GM18951 (cell line): ENCODE results near the gene DUSP6.
A peak's percentile ranks its signal among the peaks of the same experiment; 100 is the strongest.

Experiments used
- POLR2A ChIP-seq: IDR thresholded peaks from 4 replicates; pipeline ENCODE4 v1.6.1; 2011; ENCODE audit warnings: mild to moderate bottlenecking; ENCODE audit not compliant: insufficient read length, insufficient read depth; ENCODE audit errors: extremely low read depth
- in situ Hi-C: fragments of 300-500 bp; cut with MboI; formaldehyde crosslinking; loops from one replicate; pipeline ENCODE4 v1.12.0; 2022; ENCODE audit warnings: low sequenced_read_pairs, mixed read lengths, inconsistent platforms; ENCODE audit not compliant: unreplicated experiment

Gene DUSP6

GRCh38 chr12:89368391-89368790, 16.1 kb upstream of the DUSP6 start:
- in situ Hi-C loops: no loop called here
- no peak for TF ChIP-seq POLR2A

DNA sequence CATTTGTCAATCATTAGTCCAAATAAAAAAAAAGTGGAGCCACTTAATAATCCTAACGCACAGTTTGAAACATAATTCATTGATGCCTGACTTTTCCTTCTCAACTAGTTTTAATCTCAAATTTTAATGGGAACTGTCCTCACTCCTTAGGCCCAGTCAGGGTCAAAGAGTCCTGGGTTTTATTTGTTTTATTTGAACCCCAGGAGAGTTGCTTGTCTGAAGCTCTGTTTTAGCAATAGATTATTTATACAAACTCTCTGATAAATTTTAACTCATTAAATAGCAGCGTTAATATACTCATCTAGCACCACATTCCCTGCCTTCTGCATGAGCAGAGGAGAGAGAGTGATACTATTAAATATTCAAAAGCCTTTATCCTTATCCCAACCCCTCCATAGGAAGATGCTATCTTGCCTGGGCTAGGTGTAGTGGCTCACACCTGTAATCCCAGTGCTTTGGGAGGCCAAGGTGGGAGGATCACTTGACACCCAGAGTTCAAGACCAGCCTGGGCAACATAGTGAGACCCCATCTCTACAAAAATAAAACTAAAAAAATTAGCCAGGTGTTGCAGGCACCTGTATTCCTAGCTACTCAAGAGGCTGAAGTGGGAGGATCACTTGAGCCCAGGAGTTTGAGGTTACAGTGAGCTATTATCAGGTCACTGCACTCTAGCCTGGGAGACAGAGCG, 14.5 kb upstream of the DUSP6 start:
- TF ChIP-seq POLR2A: no peak
- in situ Hi-C loops: no loop called here

- no peak for TF ChIP-seq POLR2A
- in situ Hi-C loops: no loop called here
Observed at GRCh38 chr12:89364631-89365030, 12.3 kb upstream of the DUSP6 start.

DNA sequence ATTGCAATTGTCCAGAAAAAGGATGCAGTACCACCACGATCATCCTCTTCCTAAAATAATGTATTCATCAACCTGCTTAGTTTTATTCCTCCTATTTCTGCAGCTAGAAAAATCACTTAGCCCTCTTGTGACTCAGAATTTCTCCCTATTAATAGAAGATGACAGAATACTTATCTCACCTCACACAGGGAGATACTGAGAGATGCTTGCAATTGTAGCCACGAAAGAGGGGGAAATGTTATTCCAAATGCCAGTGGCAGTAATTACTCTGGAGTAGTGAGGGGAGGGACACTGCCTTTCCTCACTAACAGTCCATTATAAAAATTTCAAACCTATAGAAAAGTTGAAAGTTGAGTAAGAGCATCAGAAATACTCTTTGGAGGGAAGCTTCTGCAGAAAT, 11.8 kb upstream of the DUSP6 start:
- in situ Hi-C loops: no loop called here

GRCh38 chr12:89363582-89363981, 11.3 kb upstream of the DUSP6 start:
- in situ Hi-C loops: no loop called here
- no peak for TF ChIP-seq POLR2A

More for the DNA sequence above, 11.8 kb upstream of the DUSP6 start:
- no peak for TF ChIP-seq POLR2A

DNA sequence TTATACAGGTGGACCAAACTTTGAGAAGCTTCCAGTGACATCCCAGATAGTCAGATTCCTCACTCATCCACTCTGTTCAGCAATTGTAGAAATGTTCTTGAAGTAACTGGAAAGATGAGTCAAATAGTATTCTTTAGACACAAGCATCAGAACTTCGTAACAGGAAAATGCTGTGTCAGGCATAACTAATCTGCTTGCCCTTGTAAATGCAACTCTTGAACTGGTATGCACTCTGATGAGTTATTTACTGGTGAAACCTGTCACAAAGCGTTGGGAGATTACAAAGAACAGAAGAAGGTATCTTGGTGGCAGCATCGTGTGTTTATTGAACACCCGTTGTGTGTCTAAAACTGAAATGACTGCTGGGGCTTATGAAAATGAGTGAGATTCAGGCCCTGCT, 10.8 kb upstream of the DUSP6 start:
- TF ChIP-seq POLR2A: no peak
- in situ Hi-C loops: no loop called here

DNA sequence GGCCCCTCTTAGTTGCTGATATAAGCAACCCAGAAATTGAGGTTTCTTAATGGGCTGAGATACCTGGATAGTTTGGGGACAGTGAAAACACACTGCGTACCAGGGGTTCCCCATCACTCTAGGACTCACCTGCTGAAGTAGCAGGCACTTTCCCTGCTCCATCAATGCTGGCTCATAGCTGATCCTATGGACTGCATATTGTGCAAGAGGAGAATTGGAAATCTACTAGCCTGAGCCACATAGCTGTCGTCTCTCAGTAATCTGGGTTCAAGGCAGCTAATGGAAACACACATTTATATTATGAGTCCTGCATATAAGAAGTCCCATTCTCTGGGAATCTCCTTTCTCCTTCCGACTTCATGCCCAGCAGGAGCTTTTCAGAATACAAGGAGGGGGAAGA, 7.3 kb upstream of the DUSP6 start:
- TF ChIP-seq POLR2A: no peak
- in situ Hi-C loops: no loop called here

DNA sequence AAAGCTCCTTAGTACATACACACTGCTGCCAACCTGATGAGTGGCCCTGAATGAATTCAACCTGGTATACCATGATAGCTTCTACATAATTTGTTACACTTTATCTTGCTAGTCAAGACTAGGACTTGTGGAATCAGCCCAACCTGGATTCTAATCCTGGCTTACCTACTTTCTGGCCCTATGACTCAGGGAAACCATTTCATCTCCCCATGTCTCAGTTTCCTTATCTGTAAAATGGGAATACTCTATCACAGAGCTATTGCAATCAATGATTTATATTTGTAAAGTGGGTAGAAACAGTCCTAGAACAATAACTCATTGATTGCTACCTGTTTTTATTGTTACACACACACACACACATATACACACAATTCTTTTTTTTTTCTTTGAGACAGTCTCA, 6.5 kb upstream of the DUSP6 start:
- no peak for TF ChIP-seq POLR2A

DNA sequence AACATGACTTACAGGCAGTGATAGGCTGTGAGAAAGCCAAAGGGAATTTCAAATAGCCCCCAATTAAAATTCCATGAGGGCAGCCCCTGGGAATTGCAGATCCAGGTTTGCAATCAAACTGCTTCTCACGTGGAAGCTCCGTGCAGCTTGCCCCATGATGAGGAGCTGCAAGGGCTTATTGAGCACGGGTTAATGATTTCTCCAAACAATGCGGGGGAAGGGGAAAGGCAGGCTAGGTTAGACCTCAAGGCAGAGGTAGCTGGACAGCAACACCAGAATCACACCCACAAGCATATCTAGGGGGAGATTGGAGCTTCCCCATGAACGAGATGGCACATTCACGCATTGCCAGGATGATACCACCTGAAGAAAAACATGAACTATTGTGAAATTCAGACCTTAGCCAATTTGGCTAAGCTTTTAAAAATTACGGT, 5.0 kb upstream of the DUSP6 start:
- TF ChIP-seq POLR2A: no peak
- in situ Hi-C loops: no loop called here

More for the DNA sequence above, 6.5 kb upstream of the DUSP6 start:
- in situ Hi-C loops: no loop called here

DNA sequence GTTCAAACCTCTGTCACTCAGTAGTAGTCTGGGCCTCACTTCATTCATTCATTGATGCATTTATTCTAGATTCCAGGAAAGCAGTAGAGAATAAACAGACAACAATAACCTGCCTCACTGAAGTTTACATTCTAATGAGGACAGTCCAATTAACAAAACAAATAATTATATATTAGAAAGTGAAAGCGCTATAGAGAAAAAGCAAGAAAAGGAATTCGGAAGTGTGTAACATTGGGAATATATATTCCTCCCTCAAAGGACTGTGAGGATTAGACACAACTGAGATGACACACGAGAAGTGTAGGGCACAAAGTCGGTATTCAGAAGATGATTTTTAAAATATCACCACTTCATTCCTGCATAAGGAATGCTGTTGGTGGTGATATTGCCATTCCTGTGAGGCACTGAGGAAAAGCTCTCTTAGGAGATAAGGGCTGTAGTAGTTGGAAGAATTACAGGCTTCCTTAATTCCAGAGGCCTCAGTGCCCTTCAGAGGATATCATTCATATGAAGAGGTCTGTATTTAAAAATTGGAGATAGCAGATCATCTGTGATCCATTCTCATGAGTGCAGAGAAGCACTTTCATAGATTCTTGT, 3.9 kb upstream of the DUSP6 start:
- in situ Hi-C loops: no loop called here
- no peak for TF ChIP-seq POLR2A

DNA sequence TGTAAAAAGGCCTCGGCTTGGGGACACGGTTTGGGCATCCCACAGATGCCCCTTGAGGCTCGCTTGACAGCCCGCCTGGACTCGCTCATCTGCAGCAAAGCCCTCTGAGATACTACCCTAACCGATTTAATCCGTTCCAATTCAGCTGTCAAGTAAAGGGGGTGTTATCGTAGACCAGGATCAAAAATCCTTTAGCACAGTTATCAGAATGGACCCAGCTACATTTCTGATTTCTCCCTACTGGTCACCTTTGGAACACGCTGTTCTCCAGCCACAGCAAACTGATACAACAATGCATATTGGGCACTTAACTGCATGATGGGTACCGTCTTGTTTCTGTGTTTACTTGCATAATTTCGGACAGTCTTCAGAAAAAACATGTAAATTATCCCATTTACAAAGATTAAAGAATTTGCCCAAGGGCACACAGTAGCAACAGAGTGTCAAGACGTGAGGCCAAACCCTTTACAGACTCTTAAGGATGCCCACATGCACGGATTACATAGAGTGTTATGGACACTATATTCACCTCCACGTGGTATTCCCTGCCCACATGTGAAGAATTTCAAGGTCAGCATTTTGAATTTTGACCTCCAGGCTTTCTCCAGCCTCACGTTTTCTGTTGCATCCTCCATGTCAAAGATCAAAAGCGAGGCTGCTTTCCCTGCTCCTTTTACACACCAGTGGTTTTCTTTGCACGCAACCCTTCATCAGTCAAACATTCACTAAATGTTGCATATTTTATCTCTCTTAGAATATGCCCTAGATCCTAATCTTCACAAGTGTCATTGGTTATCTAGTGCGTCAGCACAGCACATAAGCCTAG, 3.2 kb upstream of the DUSP6 start:
- in situ Hi-C loops: no loop called here
- no peak for TF ChIP-seq POLR2A

GRCh38 chr12:89354612-89355067, 2.3 kb upstream of the DUSP6 start:
- in situ Hi-C loops: no loop called here
- no peak for TF ChIP-seq POLR2A

- TF ChIP-seq POLR2A: peak; percentile 49
- in situ Hi-C loops: no loop called here
Observed at GRCh38 chr12:89353823-89354611, 1.7 kb upstream of the DUSP6 start.
